Activated T-helper 17 cell treated with anti-CD3 and anti-CD28 coated beads, Interleukin-2, amount 50 U/mL, for 72 hours (primary cell): ENCODE results near the gene NEUROD1. TPM values are rescaled to one million over a fixed set of nuclear protein-coding genes. Genes with fewer than 3 reads are reported as not detected.

ENCODE experiments used
- ATAC-seq: fragments of 150-1000 bp; cut with Tn5 transposase; replicated peaks from 2 replicates; pipeline ENCODE4 v1.10.0; 2021; ENCODE audit warnings: mild to moderate bottlenecking, moderate library complexity
- H3K27ac Mint-ChIP-seq: one replicate; pipeline ENCODE4 v1.8.0; 2022; ENCODE audit warnings: mixed read lengths
- H3K27me3 Mint-ChIP-seq: one replicate; pipeline ENCODE4 v1.8.0; 2022; ENCODE audit warnings: mixed read lengths
- H3K36me3 Mint-ChIP-seq: one replicate; pipeline ENCODE4 v1.8.0; 2022; ENCODE audit warnings: low read depth, mild to moderate bottlenecking, mixed read lengths
- H3K4me1 Mint-ChIP-seq: one replicate; pipeline ENCODE4 v1.8.0; 2022; ENCODE audit warnings: mixed read lengths
- H3K4me3 Mint-ChIP-seq: one replicate; pipeline ENCODE4 v1.8.0; 2022; ENCODE audit warnings: mild to moderate bottlenecking, mixed read lengths
- H3K9me3 Mint-ChIP-seq: one replicate; pipeline ENCODE4 v1.8.0; 2022; ENCODE audit warnings: mixed read lengths
- total RNA-seq, 2 donors: library from RNA; stranded (reverse); gene quantifications; one replicate each; pipeline ENCODE4 v1.2.3, GENCODE V29; 2022

Gene NEUROD1
- total RNA-seq, 2 donors from 2014 or later: not detected

- H3K36me3 Mint-ChIP-seq: no peaks in the 10 kb centered on the region
Measured at GRCh38 chr2:181632733-181633401, 47.5 kb downstream of the NEUROD1 start.

GRCh38 chr2:181628590-181629585 is 51.4 kb downstream of the NEUROD1 start:
- H3K27me3 Mint-ChIP-seq: peaks cover 28% of the 10 kb centered on the region
- no peak overlapping the region for H3K4me3 Mint-ChIP-seq
- H3K4me1 Mint-ChIP-seq: no peaks in the 10 kb centered on the region
- no peak for ATAC-seq
- no peaks in the 10 kb centered on the region for H3K9me3 Mint-ChIP-seq
- H3K27ac Mint-ChIP-seq: no peak overlapping the region
- no peaks in the 10 kb centered on the region for H3K36me3 Mint-ChIP-seq

More at GRCh38 chr2:181632733-181633401, 47.5 kb downstream of the NEUROD1 start:
- H3K27ac Mint-ChIP-seq: no peak overlapping the region
- H3K27me3 Mint-ChIP-seq: peaks cover 16% of the 10 kb centered on the region
- ATAC-seq: peak; percentile 11
- H3K9me3 Mint-ChIP-seq: no peaks in the 10 kb centered on the region
- H3K4me1 Mint-ChIP-seq: no peaks in the 10 kb centered on the region
- H3K4me3 Mint-ChIP-seq: no peak overlapping the region

GRCh38 chr2:181627545-181627944 is 52.8 kb downstream of the NEUROD1 start:
- peaks cover 30% of the 10 kb centered on the region for H3K27me3 Mint-ChIP-seq
- no peak for ATAC-seq
- no peak overlapping the region for H3K4me3 Mint-ChIP-seq
- H3K9me3 Mint-ChIP-seq: no peaks in the 10 kb centered on the region
- H3K27ac Mint-ChIP-seq: no peak overlapping the region
- H3K36me3 Mint-ChIP-seq: no peaks in the 10 kb centered on the region
- H3K4me1 Mint-ChIP-seq: no peaks in the 10 kb centered on the region

- Mint-ChIP-seq H3K4me1 (no peaks in the 10 kb centered on the region), H3K27me3 (peaks cover 30% of the 10 kb centered on the region)
Measured at GRCh38 chr2:181626671-181627070, 53.6 kb downstream of the NEUROD1 start.

More at GRCh38 chr2:181626671-181627070, 53.6 kb downstream of the NEUROD1 start:
- Mint-ChIP-seq H3K36me3 (no peaks in the 10 kb centered on the region), H3K27ac (no peak overlapping the region), H3K9me3 (no peaks in the 10 kb centered on the region), H3K4me3 (no peak overlapping the region)
- ATAC-seq: no peak

Other genes starting within 250 kb of the NEUROD1 start
- 100 to 1,000 TPM in 1 of 2 donors, 10 to 100 TPM in 1; 63.3 to 196 TPM for gene ITGA4, start 223.1 kb downstream of the NEUROD1 start, total RNA-seq
- not detected for gene CERKL, start 23.4 kb downstream of the NEUROD1 start, total RNA-seq
- 10 to 100 TPM; 36.4 to 57.4 TPM for gene ITPRID2, start 211.2 kb upstream of the NEUROD1 start, total RNA-seq